H9 (cell line): ENCODE results near the gene SELPLG. TPM values are rescaled to one million over a fixed set of nuclear protein-coding genes. Genes with fewer than 3 reads are reported as not detected.
"Not testable (repeated sequence)": the region's sequence is repeated elsewhere in the genome, so short reads cannot be mapped to it uniquely, and the experiment has no call there.

Experiments used
- DNase-seq: peaks from one replicate; pipeline ENCODE4 v3.0.0-alpha.2; 2017
- H2AFZ ChIP-seq: one replicate; pipeline ENCODE4 v1.6.1; 2013; ENCODE audit warnings: mild to moderate bottlenecking, low read length, control low read depth, moderate library complexity
- H2AK5ac ChIP-seq: 2 replicates; pipeline ENCODE4 v1.6.1; 2013; ENCODE audit warnings: low read length, control low read depth, mixed read lengths; ENCODE audit not compliant: insufficient read length
- H2BK120ac ChIP-seq: one replicate; pipeline ENCODE4 v1.6.1; 2013; ENCODE audit warnings: low read depth, mild to moderate bottlenecking, low read length, control low read depth, inconsistent platforms; ENCODE audit not compliant: poor library complexity, severe bottlenecking
- H2BK12ac ChIP-seq: 2 replicates; pipeline ENCODE4 v1.6.1; 2013; ENCODE audit warnings: low read length, control low read depth, mixed read lengths, low read depth; ENCODE audit not compliant: insufficient read length
- H2BK15ac ChIP-seq: 2 replicates; pipeline ENCODE4 v1.6.1; 2013; ENCODE audit warnings: low read depth, low read length, control low read depth
- H2BK20ac ChIP-seq: one replicate; pipeline ENCODE4 v1.6.1; 2013; ENCODE audit warnings: low read depth, mild to moderate bottlenecking, low read length, control low read depth, inconsistent platforms; ENCODE audit not compliant: poor library complexity, severe bottlenecking
- H2BK5ac ChIP-seq: 2 replicates; pipeline ENCODE4 v1.6.1; 2013; ENCODE audit warnings: low read length, control low read depth, mixed read lengths; ENCODE audit not compliant: insufficient read length
- H3K14ac ChIP-seq: 2 replicates; pipeline ENCODE4 v1.6.1; 2013; ENCODE audit warnings: low read length, control low read depth; ENCODE audit not compliant: insufficient read depth
- H3K18ac ChIP-seq: 2 replicates; pipeline ENCODE4 v1.6.1; 2013; ENCODE audit warnings: low read depth, mild to moderate bottlenecking, mixed read lengths, low read length, control low read depth; ENCODE audit not compliant: insufficient read length
- H3K23ac ChIP-seq: 2 replicates; pipeline ENCODE4 v1.6.1; 2013; ENCODE audit warnings: low read length, control low read depth, mixed read lengths, low read depth; ENCODE audit not compliant: insufficient read length
- H3K23me2 ChIP-seq: 2 replicates; pipeline ENCODE4 v1.6.1; 2013; ENCODE audit warnings: low read depth, mild to moderate bottlenecking, mixed read lengths, low read length, control low read depth; ENCODE audit not compliant: insufficient read length, poor library complexity, severe bottlenecking
- H3K27ac ChIP-seq: 2 replicates; pipeline ENCODE4 v1.5.1; 2013; ENCODE audit warnings: low read length, control low read depth, mixed read lengths, low read depth; ENCODE audit not compliant: insufficient read length
- H3K27me3 ChIP-seq: 2 replicates; pipeline ENCODE4 v1.6.1; 2013; ENCODE audit warnings: low read length, control low read depth, inconsistent platforms; ENCODE audit not compliant: insufficient read depth
- H3K4ac ChIP-seq: 2 replicates; pipeline ENCODE4 v1.6.1; 2013; ENCODE audit warnings: low read depth, mild to moderate bottlenecking, control low read depth, inconsistent platforms, low read length, moderate library complexity
- H3K4me1 ChIP-seq: 2 replicates; pipeline ENCODE4 v1.6.1; 2013; ENCODE audit warnings: low read length, control low read depth, inconsistent platforms; ENCODE audit not compliant: insufficient read depth
- H3K4me2 ChIP-seq: 2 replicates; pipeline ENCODE4 v1.6.1; 2013; ENCODE audit warnings: low read length, control low read depth, mixed read lengths; ENCODE audit not compliant: insufficient read length, insufficient read depth
- H3K56ac ChIP-seq: 2 replicates; pipeline ENCODE4 v1.6.1; 2013; ENCODE audit warnings: low read depth, mild to moderate bottlenecking, mixed read lengths, low read length, control low read depth; ENCODE audit not compliant: insufficient read length
- H3K79me1 ChIP-seq: 2 replicates; pipeline ENCODE4 v1.6.1; 2013; ENCODE audit warnings: low read depth, mild to moderate bottlenecking, moderate library complexity, low read length, control low read depth, inconsistent platforms; ENCODE audit not compliant: insufficient read depth, poor library complexity, severe bottlenecking
- H3K79me2 ChIP-seq: 2 replicates; pipeline ENCODE4 v1.6.1; 2013; ENCODE audit warnings: low read length, control low read depth, inconsistent platforms; ENCODE audit not compliant: insufficient read depth
- H3K9ac ChIP-seq: 2 replicates; pipeline ENCODE4 v1.6.1; 2013; ENCODE audit warnings: low read length, control low read depth, mixed read lengths; ENCODE audit not compliant: insufficient read length; ENCODE audit errors: extremely low read depth
- H3K9me3 ChIP-seq: one replicate; pipeline ENCODE4 v1.6.1; 2013; ENCODE audit warnings: low read depth, low read length, inconsistent platforms; ENCODE audit not compliant: control insufficient read depth
- H3T11ph ChIP-seq: one replicate; pipeline ENCODE4 v1.6.1; 2013; ENCODE audit warnings: mild to moderate bottlenecking, low read length, control low read depth, inconsistent platforms
- H4K20me1 ChIP-seq: one replicate; pipeline ENCODE4 v1.6.1; 2013; ENCODE audit not compliant: control insufficient read depth, insufficient read length, insufficient read depth
- H4K5ac ChIP-seq: 2 replicates; pipeline ENCODE4 v1.6.1; 2013; ENCODE audit warnings: low read depth, mild to moderate bottlenecking, mixed read lengths, low read length, control low read depth; ENCODE audit not compliant: insufficient read length
- H4K8ac ChIP-seq: replicated peaks from 2 replicates; pipeline ENCODE4 v1.6.1; 2013; ENCODE audit warnings: low read length, control low read depth, mixed read lengths, low read depth; ENCODE audit not compliant: insufficient read length
- H4K91ac ChIP-seq: 2 replicates; pipeline ENCODE4 v1.6.1; 2013; ENCODE audit warnings: low read depth, mild to moderate bottlenecking, moderate library complexity, mixed read lengths, low read length, control low read depth; ENCODE audit not compliant: insufficient read length
- H3K27ac Mint-ChIP-seq, 3 experiments: 2 replicates in 2 of 3; 3 replicates in 1 of 3; pipeline ENCODE4 v1.8.0; 2020 to 2021; ENCODE audit warnings: mixed read lengths in 3 of 3, mild to moderate bottlenecking in 1 of 3, moderate library complexity in 1 of 3
- H3K27me3 Mint-ChIP-seq: 2 replicates; pipeline ENCODE4 v1.8.0; 2021; ENCODE audit warnings: low read depth, mild to moderate bottlenecking, moderate library complexity, mixed read lengths
- H3K36me3 Mint-ChIP-seq, 3 experiments: 2 replicates in 2 of 3; 3 replicates in 1 of 3; pipeline ENCODE4 v1.8.0; 2020 to 2021; ENCODE audit warnings: low read depth in 3 of 3, mixed read lengths in 3 of 3; ENCODE audit not compliant: insufficient read depth in 1 of 3
- H3K4me1 Mint-ChIP-seq, 2 experiments: 2 replicates each; pipeline ENCODE4 v1.8.0; 2020; ENCODE audit warnings: mixed read lengths in 2 of 2
- H3K4me3 Mint-ChIP-seq, 2 experiments: 2 replicates in 1 of 2; 3 replicates in 1 of 2; pipeline ENCODE4 v1.8.0; 2020 to 2021; ENCODE audit warnings: mild to moderate bottlenecking in 2 of 2, mixed read lengths in 2 of 2, moderate library complexity in 1 of 2
- H3K9me3 Mint-ChIP-seq, 2 experiments: 2 replicates in 1 of 2; 3 replicates in 1 of 2; pipeline ENCODE4 v1.8.0; 2020; ENCODE audit warnings: mild to moderate bottlenecking in 2 of 2, mixed read lengths in 2 of 2, moderate library complexity in 1 of 2
- CTCF ChIP-seq: fragments of 200-600 bp; sonication (generic); conservative IDR thresholded peaks from 3 replicates; pipeline ENCODE4 v1.8.0; 2021; ENCODE audit warnings: antibody characterized with exemption, mild to moderate bottlenecking
- WGBS: extraction: QIAGEN DNeasy Blood & Tissue Kit; methylation state at CpG from one replicate; pipeline ENCODE4 v1.1.7; 2013; ENCODE audit warnings: missing lambda C conversion rate, low lambda C conversion rate, mixed read lengths; ENCODE audit not compliant: insufficient read length; ENCODE audit errors: extremely low coverage; 5-methylcytosine and 5-hydroxymethylcytosine counted together
- total RNA-seq: library from RNA; stranded (reverse); gene quantifications from 2 replicates; pipeline ENCODE4 v1.2.1, GENCODE V29; 2021

The SELPLG gene
- total RNA-seq, 1 experiment from 2014 or later = 0.15 TPM

GRCh38 chr12:108657130-108657745 lies 23.5 kb upstream of the SELPLG start:
- no peak overlapping the region for H3K9ac ChIP-seq
- no peak overlapping the region for H2AK5ac ChIP-seq
- no peak overlapping the region for H3K14ac ChIP-seq
- no peaks in the 10 kb centered on the region for H3K9me3 ChIP-seq
- no peaks in the 10 kb centered on the region for H3K23me2 ChIP-seq
- no peak overlapping the region for H2BK20ac ChIP-seq
- no peaks in the 10 kb centered on the region for H3K27me3 Mint-ChIP-seq
- H3K4me3 Mint-ChIP-seq = no peak overlapping the region
- DNase-seq = no peak
- H4K8ac ChIP-seq = no peak overlapping the region
- no peaks in the 10 kb centered on the region for H3K79me1 ChIP-seq
- no peak overlapping the region for H2BK5ac ChIP-seq
- H3K18ac ChIP-seq = no peak overlapping the region
- H3K4me1 ChIP-seq = peaks cover 10% of the 10 kb centered on the region; the same call in 1 of the 2 replicates
- no peaks in the 10 kb centered on the region for H3K79me2 ChIP-seq
- H2BK12ac ChIP-seq = no peak overlapping the region
- H4K20me1 ChIP-seq = no peaks in the 10 kb centered on the region
- no peak overlapping the region for H2BK15ac ChIP-seq
- no peaks in the 10 kb centered on the region for H3K27me3 ChIP-seq
- H3K27ac ChIP-seq = no peak overlapping the region
- H2BK120ac ChIP-seq = no peak overlapping the region
- H2AFZ ChIP-seq = no peak overlapping the region
- H3K9me3 Mint-ChIP-seq = peaks cover 4 to 10% of the 10 kb centered on the region in 2 experiments; a peak in 3 of 5 replicates
- peaks cover 29 to 63% (median 41%) of the 10 kb centered on the region in 3 experiments for H3K36me3 Mint-ChIP-seq
- H4K5ac ChIP-seq = no peak overlapping the region
- H3K4me1 Mint-ChIP-seq = peaks cover 22 to 31% of the 10 kb centered on the region in 2 experiments
- H3K4me2 ChIP-seq = no peak overlapping the region
- no CpG with 5 or more reads among the region's 10 CpGs for WGBS
- no peak overlapping the region for H3K23ac ChIP-seq
- H3K56ac ChIP-seq = no peak overlapping the region
- peak overlapping the region in 1 of 3 experiments; percentile 10; a peak in 1 of 7 replicates for H3K27ac Mint-ChIP-seq
- no peak overlapping the region for H3K4ac ChIP-seq
- no peak for TF ChIP-seq CTCF
- no peak overlapping the region for H3T11ph ChIP-seq
- no peak overlapping the region for H4K91ac ChIP-seq

DNA sequence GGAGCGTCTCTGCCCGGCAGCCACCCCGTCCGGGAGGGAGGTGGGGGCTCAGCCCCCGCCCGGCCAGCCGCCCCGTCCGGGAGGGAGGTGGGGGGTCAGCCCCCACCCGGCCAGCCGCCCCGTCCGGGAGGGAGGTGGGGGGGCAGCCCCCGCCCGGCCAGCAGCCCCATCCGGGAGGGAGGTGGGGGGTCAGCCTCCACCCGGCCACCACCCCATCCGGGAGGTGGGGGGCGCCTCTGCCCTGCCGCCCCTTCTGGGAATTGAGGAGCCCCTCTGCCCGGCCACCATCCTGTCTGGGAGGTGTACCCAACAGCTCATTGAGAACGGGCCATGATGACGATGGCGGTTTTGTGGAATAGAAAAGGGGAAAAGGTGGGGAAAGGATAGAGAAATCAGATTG lies 22.6 kb upstream of the SELPLG start:
- not testable (repeated sequence) for H2AFZ ChIP-seq, H3K9me3 ChIP-seq, H4K8ac ChIP-seq, H2BK15ac ChIP-seq, H3K4me3 Mint-ChIP-seq, H3K27ac ChIP-seq, H3K23me2 ChIP-seq, H3T11ph ChIP-seq, H3K27me3 Mint-ChIP-seq, H3K14ac ChIP-seq, H2BK120ac ChIP-seq, H3K4me2 ChIP-seq, H4K20me1 ChIP-seq, H3K9me3 Mint-ChIP-seq, H3K27ac Mint-ChIP-seq, H3K27me3 ChIP-seq, H2BK20ac ChIP-seq, H3K23ac ChIP-seq, H2AK5ac ChIP-seq, H4K5ac ChIP-seq, H3K4ac ChIP-seq, H2BK5ac ChIP-seq, H3K79me1 ChIP-seq, H3K18ac ChIP-seq, H4K91ac ChIP-seq, H3K79me2 ChIP-seq, H2BK12ac ChIP-seq, H3K56ac ChIP-seq, DNase-seq, H3K9ac ChIP-seq
- Mint-ChIP-seq H3K4me1 (peaks cover 24 to 33% of the 10 kb centered on the region in 2 experiments), H3K36me3 (peaks cover 32 to 65% (median 40%) of the 10 kb centered on the region in 3 experiments)
- peaks cover 10% of the 10 kb centered on the region; the same call in 1 of the 2 replicates for H3K4me1 ChIP-seq
- no CpG with 5 or more reads among the region's 24 CpGs for WGBS
